ENCODE data around the gene CYSLTR1.

DNA sequence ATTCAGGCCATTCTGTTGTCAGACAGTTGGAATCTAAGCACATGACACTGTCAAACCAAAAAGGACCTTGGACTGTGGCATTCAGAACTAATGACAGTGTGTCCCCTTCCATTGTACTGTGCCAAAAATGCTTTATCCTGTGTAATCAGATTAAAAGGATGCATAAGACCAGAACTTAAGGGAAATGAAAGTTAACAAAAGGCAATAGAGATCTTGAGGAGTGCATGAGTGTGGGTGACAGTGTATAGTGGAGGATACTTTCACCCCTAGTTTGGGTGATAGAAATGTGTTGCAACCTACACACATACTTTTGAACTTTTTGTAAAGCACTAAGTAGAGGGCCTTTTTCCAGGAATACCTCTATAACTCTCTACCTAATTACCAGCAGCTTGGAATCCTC lies 4.5 kb downstream of the CYSLTR1 start:
- TF ChIP-seq FOXA1 (IDR thresholded peaks at IDR 0.05), result no peak
- TF ChIP-seq HNF4A (conservative IDR thresholded peaks at IDR 0.05), result no peak
- TF ChIP-seq, protein P1, sequence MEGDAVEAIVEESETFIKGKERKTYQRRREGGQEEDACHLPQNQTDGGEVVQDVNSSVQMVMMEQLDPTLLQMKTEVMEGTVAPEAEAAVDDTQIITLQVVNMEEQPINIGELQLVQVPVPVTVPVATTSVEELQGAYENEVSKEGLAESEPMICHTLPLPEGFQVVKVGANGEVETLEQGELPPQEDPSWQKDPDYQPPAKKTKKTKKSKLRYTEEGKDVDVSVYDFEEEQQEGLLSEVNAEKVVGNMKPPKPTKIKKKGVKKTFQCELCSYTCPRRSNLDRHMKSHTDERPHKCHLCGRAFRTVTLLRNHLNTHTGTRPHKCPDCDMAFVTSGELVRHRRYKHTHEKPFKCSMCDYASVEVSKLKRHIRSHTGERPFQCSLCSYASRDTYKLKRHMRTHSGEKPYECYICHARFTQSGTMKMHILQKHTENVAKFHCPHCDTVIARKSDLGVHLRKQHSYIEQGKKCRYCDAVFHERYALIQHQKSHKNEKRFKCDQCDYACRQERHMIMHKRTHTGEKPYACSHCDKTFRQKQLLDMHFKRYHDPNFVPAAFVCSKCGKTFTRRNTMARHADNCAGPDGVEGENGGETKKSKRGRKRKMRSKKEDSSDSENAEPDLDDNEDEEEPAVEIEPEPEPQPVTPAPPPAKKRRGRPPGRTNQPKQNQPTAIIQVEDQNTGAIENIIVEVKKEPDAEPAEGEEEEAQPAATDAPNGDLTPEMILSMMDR (IDR thresholded peaks at IDR 0.05; ENCODE audit: low read depth, low read length, missing input control), result no peak
- TF ChIP-seq, protein P2, sequence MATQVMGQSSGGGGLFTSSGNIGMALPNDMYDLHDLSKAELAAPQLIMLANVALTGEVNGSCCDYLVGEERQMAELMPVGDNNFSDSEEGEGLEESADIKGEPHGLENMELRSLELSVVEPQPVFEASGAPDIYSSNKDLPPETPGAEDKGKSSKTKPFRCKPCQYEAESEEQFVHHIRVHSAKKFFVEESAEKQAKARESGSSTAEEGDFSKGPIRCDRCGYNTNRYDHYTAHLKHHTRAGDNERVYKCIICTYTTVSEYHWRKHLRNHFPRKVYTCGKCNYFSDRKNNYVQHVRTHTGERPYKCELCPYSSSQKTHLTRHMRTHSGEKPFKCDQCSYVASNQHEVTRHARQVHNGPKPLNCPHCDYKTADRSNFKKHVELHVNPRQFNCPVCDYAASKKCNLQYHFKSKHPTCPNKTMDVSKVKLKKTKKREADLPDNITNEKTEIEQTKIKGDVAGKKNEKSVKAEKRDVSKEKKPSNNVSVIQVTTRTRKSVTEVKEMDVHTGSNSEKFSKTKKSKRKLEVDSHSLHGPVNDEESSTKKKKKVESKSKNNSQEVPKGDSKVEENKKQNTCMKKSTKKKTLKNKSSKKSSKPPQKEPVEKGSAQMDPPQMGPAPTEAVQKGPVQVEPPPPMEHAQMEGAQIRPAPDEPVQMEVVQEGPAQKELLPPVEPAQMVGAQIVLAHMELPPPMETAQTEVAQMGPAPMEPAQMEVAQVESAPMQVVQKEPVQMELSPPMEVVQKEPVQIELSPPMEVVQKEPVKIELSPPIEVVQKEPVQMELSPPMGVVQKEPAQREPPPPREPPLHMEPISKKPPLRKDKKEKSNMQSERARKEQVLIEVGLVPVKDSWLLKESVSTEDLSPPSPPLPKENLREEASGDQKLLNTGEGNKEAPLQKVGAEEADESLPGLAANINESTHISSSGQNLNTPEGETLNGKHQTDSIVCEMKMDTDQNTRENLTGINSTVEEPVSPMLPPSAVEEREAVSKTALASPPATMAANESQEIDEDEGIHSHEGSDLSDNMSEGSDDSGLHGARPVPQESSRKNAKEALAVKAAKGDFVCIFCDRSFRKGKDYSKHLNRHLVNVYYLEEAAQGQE (IDR thresholded peaks at IDR 0.05), result no peak
